NCI-H526 (cell line): ENCODE results near the gene MSL2.
"Not testable (repeated sequence)": the region's sequence is repeated elsewhere in the genome, so short reads cannot be mapped to it uniquely, and the experiment has no call there.

ENCODE experiments used
- DNase-seq, 2 experiments: peaks; one replicate each; lab custom pipeline; 2025; lab: John Stamatoyannopoulos, UW

MSL2 gene

DNA sequence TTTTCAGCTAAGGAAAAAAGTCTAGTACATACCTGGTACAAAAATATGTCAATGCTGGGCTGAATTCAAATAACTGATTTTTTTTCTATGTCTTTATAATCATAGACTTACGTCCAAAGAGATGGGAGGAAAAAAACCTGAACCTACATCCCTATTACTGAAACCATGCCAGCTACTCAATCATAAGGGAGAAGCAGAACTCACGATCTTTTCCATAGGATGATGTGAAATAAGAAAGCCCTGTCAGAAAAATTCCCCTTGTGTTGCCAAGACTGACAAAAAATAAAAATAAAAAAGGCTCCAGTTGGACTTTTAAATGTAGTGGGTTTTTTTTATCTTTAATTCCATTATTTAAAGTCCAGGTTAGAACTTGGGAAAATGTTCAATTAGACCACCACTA is 3.3 kb downstream of the MSL2 start:
- peak in 1 of 2 experiments; percentile 35 for DNase-seq

- not testable (repeated sequence) for DNase-seq
These were observed 3.9 kb downstream of the MSL2 start for GRCh38 chr3:136192195-136192594.

DNA sequence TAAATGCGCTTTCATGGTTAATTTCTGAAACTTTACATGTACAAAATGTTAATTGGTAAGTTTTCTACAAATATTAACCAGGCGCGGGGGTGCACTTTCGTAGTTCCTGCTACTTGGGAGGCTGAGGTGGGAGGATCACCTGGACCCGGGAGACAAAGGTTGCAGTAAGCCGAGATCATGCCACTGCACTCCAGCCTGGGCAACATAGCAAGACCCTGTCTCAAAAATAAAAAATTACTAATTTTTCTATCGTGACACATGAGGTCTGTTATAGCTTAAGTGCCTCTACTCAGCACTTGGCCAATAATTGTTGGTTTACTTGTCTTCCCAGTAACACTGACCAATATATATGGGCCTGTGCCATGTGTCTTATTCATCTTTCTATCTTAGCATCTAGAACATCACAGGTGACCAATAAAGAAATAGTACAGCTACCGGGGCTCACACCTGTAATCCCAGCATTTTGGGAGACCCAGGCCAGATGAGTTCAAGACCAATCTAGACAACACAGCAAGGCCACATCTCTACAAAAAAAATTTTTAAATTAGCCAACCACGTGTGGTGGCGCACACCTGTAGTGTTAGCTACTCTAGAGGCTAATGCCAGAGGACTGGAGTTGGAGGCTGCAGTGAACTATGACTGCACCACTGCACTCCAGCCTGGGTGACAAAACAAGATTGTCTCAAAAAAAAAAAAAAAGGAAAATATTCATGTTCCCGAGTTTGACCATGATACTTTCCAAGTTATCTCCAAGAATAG is 6.1 kb downstream of the MSL2 start:
- DNase-seq, result no peak

DNA sequence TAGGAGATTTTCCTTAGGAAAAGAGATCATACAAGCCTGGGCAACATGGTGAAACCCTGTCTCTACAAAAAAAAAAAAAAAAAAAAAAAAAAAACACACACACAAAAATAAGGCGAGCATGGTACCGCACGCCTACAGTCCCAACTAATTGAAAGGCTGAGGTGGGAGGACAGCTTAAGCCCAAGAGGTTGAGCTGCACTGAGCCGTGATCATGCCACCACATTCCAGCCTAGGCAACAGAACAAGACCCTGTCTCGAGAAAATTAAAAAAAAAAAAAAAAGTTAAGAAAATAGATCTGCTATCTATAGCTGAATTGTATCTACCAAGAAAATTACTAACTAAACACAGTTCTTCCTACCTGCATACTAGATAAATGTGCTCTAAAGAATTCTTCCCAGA is 7.1 kb downstream of the MSL2 start:
- no peak for DNase-seq

DNA sequence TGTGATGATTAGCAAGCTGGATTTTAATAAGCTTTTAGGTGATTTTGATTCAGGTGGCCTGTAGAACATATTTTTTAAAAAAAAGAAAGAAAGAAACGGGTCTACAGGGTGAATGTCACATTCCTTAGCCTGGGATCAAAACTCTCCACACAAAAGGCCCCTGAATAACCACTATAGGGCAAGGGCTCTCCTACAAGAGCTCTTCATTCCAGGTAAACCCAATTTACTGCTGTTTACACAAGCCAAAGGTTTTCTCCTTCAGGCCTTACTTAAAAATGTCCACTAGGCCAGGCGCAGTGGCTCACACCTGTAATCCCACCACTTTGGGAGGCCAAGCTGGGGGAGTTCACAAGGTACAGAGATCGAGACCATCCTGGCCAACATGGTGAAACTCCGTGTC is 8.3 kb downstream of the MSL2 start:
- no peak for DNase-seq

- DNase-seq, result no peak
These were observed 9.3 kb downstream of the MSL2 start for GRCh38 chr3:136186846-136187245.

DNA sequence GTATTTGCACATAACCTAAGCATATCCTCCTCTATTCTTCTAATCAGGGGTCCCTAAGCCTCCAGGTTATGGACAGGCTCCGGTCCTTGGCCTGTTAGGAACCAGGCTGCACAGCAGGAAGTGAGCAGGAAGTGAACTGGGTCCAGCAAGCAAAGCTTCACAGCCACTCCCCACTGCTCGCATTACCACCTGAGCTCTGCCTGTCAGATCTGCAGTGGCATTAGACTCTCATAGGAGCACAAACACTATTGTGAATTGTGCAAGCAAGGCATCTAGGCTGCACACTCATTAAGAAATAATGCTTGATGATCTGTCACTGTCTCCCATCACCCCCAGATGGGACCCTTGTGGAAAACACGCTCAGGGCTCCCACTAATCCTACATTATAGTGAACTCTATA is 9.8 kb downstream of the MSL2 start:
- no peak for DNase-seq

GRCh38 chr3:136184703-136185102 is 11.4 kb downstream of the MSL2 start:
- no peak for DNase-seq

DNA sequence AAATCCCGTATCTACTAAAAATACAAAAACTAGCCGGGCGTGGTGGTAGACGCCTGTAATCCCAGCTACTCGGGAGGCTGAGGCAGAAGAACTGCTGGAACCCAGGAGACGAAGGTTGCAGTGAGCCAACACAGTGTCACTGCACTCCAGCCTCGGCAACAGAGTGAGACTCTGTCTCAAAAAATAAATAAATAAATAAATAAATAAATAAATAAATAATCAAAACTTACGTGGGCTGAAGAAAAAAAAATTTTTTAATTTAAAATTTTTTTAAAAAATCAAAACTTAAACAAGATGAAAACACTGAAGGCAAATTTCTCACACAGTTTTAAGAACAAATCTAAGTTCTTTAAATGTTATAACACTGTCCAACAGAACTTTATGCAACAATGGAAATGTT is 14.4 kb downstream of the MSL2 start:
- DNase-seq, result no peak

GRCh38 chr3:136177876-136178275 is 18.3 kb downstream of the MSL2 start:
- DNase-seq, result no peak

DNA sequence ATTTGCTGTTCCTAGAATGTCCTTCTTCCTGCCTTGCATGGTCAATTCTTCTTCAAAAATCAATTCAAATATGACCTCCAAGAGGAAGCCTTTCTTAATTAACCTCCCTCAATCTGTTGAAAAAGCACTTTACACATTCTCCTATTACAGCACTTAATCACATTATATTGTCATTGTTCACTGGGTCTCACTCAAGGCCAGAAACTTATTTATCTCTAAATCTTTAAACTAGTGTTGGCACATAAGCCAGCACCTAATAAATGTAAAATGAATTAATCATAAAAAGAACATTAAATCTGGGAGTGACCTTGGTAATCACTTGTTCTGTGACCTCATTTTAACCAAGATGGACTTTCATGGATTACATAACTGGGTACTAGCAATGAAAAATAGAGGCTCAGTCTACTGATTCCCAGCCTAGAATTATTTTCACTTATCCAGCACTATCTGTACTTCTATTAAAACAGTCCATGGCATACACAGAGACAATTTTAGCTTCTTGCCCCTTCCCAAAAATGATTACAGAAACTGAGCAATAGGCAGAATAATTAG is 22.1 kb downstream of the MSL2 start:
- no peak for DNase-seq

DNA sequence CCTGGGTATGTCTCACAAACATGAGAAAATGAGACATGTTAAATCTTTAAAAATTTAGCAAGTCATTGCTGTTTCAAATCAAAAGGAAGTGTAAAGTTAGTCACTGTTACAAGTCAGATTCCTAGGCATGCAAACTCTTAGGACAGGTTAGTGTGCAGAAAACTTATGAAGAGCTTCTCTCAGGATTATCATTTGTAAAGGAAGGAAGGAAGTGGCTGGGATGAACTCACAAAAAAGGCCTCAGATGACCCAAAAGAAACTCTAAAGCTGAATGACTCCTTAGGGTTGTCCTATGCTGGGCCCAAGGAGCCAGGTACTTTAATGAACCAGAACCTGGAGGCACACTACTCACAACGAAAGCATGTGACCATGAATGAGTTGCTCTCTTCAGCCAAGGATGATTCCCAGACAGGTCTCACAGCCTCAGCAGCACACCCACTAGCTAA is 25.0 kb downstream of the MSL2 start:
- no peak for DNase-seq

- DNase-seq, result not testable (repeated sequence)
These were observed 27.9 kb downstream of the MSL2 start for GRCh38 chr3:136168236-136168635.

DNA sequence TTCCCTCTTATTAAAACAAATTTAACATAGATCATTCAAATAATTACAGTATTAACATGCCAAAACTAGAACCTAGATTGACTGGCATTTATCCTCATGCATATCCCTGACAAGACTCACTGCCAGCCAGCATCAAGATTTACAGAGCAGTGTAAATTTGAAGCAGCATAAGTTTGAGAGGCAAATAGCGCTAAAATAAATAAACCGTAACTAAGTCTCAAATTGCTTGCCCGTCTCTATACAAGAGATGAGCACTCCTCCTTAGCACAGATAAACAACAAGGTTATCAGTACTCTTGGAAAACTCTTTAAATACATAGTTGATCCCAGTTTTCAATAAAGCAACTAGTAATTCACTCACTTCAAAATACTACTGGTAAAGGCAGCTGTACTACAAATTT is 29.6 kb downstream of the MSL2 start:
- peak in 1 of 2 experiments; percentile 20 for DNase-seq

DNA sequence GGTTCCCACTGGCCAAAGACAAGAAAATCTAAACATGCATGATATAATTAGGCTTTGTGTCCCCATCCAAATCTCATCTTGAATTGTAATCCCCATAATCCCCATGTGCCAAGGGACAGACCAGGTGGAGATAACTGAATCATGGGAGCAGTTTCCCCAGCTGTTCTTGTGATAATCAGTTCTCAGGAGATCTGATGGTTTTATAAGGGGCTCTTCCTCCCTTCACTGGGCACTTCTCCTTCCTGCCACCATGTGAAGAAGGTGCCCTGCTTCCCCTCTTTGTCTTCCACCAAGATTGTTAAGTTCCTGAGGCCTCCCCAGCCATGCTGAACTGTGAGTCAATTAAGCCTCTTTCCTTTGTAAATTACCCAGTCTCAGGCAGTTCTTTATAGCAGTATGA is 32.5 kb downstream of the MSL2 start:
- not testable (repeated sequence) for DNase-seq

DNA sequence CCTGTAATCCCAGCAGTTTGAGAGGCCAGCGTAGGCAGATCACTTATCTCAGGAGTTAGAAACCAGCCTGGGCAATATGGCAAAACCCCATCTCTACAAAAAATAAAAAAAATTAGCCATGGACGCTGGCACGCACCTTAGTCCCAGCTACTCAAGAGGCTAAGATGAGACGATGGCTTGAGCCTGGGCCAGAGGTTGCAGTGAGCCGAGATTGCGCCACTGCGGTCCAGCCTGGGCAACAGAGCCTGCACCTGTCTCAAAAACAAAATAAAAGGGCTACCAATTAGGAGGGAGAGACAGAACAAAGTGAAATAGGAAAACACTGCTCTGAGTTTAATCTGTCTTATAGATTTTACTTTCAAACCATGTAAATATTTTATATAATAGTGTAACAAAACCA is 33.8 kb downstream of the MSL2 start:
- no peak for DNase-seq

DNA sequence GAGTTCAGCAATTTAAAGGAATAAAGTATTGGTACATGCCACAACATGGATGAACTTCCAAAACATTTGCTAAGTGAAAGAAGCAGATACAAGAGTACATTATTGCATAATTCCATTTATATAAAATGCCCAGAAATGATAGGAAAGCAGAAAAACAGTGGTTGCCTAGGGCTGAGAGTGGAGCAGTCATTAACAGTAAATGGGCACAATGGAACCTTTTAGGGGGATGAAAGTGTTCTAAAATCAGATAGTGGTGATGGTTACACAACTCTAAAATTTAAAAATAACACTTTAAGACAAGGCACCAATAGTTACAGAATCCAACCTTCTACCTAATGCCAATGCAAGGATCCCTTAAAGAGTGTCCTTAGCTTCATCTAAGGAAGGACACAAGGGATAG is 34.6 kb downstream of the MSL2 start:
- DNase-seq, result no peak

GRCh38 chr3:136152963-136153362 is 43.2 kb downstream of the MSL2 start:
- DNase-seq, result no peak

DNA sequence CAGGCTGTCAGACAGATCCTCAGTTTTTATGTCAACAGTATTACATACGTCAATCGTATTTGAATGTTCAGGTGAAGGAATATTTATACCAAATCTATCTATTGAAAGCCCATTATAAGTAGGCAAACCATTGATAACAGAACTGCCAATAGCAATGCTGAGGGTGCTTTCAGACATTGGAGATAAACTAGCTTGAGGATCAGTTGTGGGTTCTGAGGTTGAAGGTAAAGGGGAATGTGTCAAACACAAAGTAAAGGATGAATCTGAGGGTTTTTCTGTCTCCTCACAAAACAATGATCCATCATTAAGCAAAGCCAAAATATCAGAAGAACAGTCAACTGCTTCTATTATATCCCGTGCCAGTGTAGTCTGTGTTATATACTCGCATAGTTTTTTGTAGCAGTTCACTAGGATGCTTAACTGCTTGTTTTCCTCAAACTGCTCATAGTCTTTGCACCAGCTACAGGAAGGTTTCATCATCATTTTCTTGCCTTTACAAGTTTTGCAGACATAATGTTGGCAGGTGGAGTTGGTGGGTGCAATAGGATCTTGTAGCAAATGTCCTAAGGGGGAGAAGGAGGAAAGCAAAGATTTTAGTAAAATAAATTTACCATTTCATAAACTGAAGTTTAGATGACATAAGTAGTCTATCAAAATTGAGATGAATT is 43.8 kb downstream of the MSL2 start:
- no peak for DNase-seq

- no peak for DNase-seq
These were observed 44.9 kb downstream of the MSL2 start for GRCh38 chr3:136151219-136151618.

DNA sequence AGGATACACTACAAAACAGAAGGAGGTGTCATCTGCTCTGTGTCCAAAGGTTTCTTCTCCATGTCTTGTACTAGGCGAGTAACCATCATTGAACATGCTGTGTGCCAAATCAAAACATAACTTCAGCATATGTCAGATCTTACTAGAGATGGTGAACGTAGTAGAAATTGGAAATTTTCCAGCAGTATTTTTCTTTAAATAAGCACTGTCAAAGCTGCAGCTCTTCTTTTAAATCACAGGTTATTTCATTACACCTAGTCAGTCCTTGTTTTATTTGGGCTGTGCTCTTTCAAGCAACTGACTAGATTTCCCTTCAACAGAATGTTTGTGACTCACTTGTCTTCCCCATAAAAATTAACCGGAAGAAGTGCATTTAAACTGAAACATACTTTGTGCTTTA is 46.5 kb downstream of the MSL2 start:
- no peak for DNase-seq

GRCh38 chr3:136146981-136147729 is 49.0 kb downstream of the MSL2 start:
- DNase-seq, result no peak

GRCh38 chr3:136144397-136144796 is 51.7 kb downstream of the MSL2 start:
- not testable (repeated sequence) for DNase-seq
